ENCODE results near the gene TP53TG3C. TPM values are rescaled to one million over a fixed set of nuclear protein-coding genes. Genes with fewer than 3 reads are reported as not detected.
"Not testable (repeated sequence)": the region's sequence is repeated elsewhere in the genome, so short reads cannot be mapped to it uniquely, and the experiment has no call there.

The TP53TG3C gene, protein sequence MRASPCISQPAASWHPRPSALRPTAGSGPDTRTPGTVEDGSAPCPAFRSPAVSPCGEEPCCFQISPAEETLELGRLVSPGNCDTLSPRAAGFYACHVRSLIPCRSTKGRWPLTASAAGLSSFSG
- total RNA-seq, result not detected in 2 replicates

DNA sequence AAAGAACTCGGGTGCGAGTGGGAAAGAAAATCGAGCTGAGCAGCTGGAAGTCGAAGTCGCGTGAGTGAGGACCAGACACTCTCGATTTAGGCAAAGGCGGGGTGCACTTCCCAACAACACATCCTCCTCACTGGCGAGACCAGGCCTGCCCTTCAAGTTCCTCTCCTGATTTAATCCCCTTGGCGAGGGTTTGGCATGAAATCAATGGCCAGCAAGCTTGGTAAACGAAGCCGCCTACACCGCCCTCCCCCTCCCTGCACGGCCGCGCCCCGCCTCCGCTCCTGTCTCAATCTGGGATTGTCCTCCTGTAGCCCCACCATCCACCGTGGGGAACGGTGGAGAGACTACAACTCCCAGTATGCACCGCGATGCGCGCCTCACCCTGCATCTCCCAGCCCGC, at the start of gene TP53TG3C:
Gene TP53TG3C (plus strand): TSS at position 301 of the 400 bp plus-strand sequence. CDS start 68 bp downstream, at position 369.
- not testable (repeated sequence) for DNase-seq (ENCODE audit: extremely low read depth, low read depth, low spot score)

Other genes with a start within 250 kb of the TP53TG3C start
- not detected in 2 replicates for gene TP53TG3E, start 110.1 kb downstream of the TP53TG3C start, total RNA-seq
- gene TP53TG3B, start 166.6 kb downstream of the TP53TG3C start, total RNA-seq, result not detected in 2 replicates

Data from glomerular endothelial cell (primary cell).